ENCODE measurements around the gene RBL1.

The RBL1 gene

GRCh38 chr20:37077009-37077408, 18.8 kb downstream of the RBL1 start:
- Histone ChIP-seq H3K36me3 (ENCODE audit: control insufficient read depth in 2 of 2, insufficient read depth in 1 of 2, low read length in 2 of 2) (peaks cover 13 to 31% of the 10 kb centered on the region in 2 experiments; a peak in 2 of 3 replicates), H3K4me1 (ENCODE audit: control insufficient read depth, insufficient read depth, low read length) (no peaks in the 10 kb centered on the region), H3K4me3 (ENCODE audit: low read depth, low read length) (no peak overlapping the region), H3K9me3 (ENCODE audit: control insufficient read depth, insufficient read depth, low read depth, low read length) (no peaks in the 10 kb centered on the region; the same call in 1 of the 2 replicates), H3K27ac (ENCODE audit: extremely low read depth, low read depth, low read length) (no peak overlapping the region)
- ChIA-PET CTCF (no interaction called here), POLR2A (interaction anchor here (0.7 to 1.9 kb wide), 3 partner anchors 18 to 847 kb away, joined by 4 to 7 read pairs (median 7); partner anchors contain the start of gene RBL1)
- TF ChIP-seq ZNF121 (tag by site-specific recombination; IDR thresholded peaks at IDR 0.05) (no peak), ZNF155 (tag by site-specific recombination; IDR thresholded peaks at IDR 0.05) (no peak), ZNF366 (tag by site-specific recombination; conservative IDR thresholded peaks at IDR 0.05) (no peak), GFI1B (tag by site-specific recombination; IDR thresholded peaks at IDR 0.05) (no peak), INSM2 (tag by site-specific recombination; IDR thresholded peaks at IDR 0.05) (no peak), EGR2 (tag by site-specific recombination; IDR thresholded peaks at IDR 0.05; ENCODE audit: low read depth) (no peak), ZNF629 (tag by site-specific recombination; IDR thresholded peaks at IDR 0.05) (no peak), ZNF112 (tag by site-specific recombination; IDR thresholded peaks at IDR 0.05) (no peak), ZNF521 (tag by site-specific recombination; IDR thresholded peaks at IDR 0.05) (no peak), ZBTB48 (tag by site-specific recombination; IDR thresholded peaks at IDR 0.05) (no peak), ZNF202 (tag by site-specific recombination; IDR thresholded peaks at IDR 0.05; ENCODE audit: borderline replicate concordance) (no peak), MZF1 (tag by site-specific recombination; IDR thresholded peaks at IDR 0.05; ENCODE audit: borderline replicate concordance) (no peak), ZNF132 (tag by site-specific recombination; IDR thresholded peaks at IDR 0.05; ENCODE audit: borderline replicate concordance) (no peak), ZNF670 (tag by site-specific recombination; IDR thresholded peaks at IDR 0.05; ENCODE audit: low read depth) (no peak), ZNF768 (tag by site-specific recombination; IDR thresholded peaks at IDR 0.05) (no peak), OSR2 (tag by site-specific recombination; IDR thresholded peaks at IDR 0.05) (no peak), GLIS2 (tag by site-specific recombination; IDR thresholded peaks at IDR 0.05) (no peak), MYNN (tag by site-specific recombination; IDR thresholded peaks at IDR 0.05; ENCODE audit: borderline replicate concordance) (no peak)
- TF ChIP-seq, protein P1, sequence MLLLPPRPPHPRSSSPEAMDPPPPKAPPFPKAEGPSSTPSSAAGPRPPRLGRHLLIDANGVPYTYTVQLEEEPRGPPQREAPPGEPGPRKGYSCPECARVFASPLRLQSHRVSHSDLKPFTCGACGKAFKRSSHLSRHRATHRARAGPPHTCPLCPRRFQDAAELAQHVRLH (tag by site-specific recombination; IDR thresholded peaks at IDR 0.05), result no peak

GRCh38 chr20:37075932-37076685, 19.7 kb downstream of the RBL1 start:
- Histone ChIP-seq H3K36me3 (ENCODE audit: control insufficient read depth in 2 of 2, insufficient read depth in 1 of 2, low read length in 2 of 2) (peaks cover 8 to 29% of the 10 kb centered on the region in 2 experiments; a peak in 2 of 3 replicates), H3K4me1 (ENCODE audit: control insufficient read depth, insufficient read depth, low read length) (no peaks in the 10 kb centered on the region), H3K4me3 (ENCODE audit: low read depth, low read length) (no peak overlapping the region), H3K27ac (ENCODE audit: extremely low read depth, low read depth, low read length) (no peak overlapping the region), H3K9me3 (ENCODE audit: control insufficient read depth, insufficient read depth, low read depth, low read length) (no peaks in the 10 kb centered on the region; the same call in 1 of the 2 replicates)
- ChIA-PET CTCF (no interaction called here), POLR2A (no interaction called here)
- TF ChIP-seq ZBTB20 (tag by site-specific recombination; IDR thresholded peaks at IDR 0.05) (no peak), ZSCAN4 (tag by site-specific recombination; IDR thresholded peaks at IDR 0.05) (no peak), ZNF426 (tag by site-specific recombination; IDR thresholded peaks at IDR 0.05) (no peak), ZNF132 (tag by site-specific recombination; IDR thresholded peaks at IDR 0.05; ENCODE audit: borderline replicate concordance) (no peak), YY1 (tag by site-specific recombination; IDR thresholded peaks at IDR 0.05) (no peak), ZNF416 (tag by site-specific recombination; IDR thresholded peaks at IDR 0.05) (no peak), ZNF239 (tag by site-specific recombination; IDR thresholded peaks at IDR 0.05) (no peak), ZBTB8A (tag by site-specific recombination; IDR thresholded peaks at IDR 0.05) (no peak)
- TF ChIP-seq, protein P2, sequence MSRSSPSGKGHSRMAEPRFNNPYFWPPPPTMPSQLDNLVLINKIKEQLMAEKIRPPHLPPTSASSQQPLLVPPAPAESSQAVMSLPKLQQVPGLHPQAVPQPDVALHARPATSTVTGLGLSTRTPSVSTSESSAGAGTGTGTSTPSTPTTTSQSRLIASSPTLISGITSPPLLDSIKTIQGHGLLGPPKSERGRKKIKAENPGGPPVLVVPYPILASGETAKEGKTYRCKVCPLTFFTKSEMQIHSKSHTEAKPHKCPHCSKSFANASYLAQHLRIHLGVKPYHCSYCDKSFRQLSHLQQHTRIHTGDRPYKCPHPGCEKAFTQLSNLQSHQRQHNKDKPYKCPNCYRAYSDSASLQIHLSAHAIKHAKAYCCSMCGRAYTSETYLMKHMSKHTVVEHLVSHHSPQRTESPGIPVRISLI (tag by site-specific recombination; IDR thresholded peaks at IDR 0.05), result no peak
- TF ChIP-seq, protein P3, sequence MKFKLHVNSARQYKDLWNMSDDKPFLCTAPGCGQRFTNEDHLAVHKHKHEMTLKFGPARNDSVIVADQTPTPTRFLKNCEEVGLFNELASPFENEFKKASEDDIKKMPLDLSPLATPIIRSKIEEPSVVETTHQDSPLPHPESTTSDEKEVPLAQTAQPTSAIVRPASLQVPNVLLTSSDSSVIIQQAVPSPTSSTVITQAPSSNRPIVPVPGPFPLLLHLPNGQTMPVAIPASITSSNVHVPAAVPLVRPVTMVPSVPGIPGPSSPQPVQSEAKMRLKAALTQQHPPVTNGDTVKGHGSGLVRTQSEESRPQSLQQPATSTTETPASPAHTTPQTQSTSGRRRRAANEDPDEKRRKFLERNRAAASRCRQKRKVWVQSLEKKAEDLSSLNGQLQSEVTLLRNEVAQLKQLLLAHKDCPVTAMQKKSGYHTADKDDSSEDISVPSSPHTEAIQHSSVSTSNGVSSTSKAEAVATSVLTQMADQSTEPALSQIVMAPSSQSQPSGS (tag by site-specific recombination; IDR thresholded peaks at IDR 0.05; ENCODE audit: low read depth), result peak; percentile 52; the same call in 1 of the 2 replicates
- TF ChIP-seq, protein P4, sequence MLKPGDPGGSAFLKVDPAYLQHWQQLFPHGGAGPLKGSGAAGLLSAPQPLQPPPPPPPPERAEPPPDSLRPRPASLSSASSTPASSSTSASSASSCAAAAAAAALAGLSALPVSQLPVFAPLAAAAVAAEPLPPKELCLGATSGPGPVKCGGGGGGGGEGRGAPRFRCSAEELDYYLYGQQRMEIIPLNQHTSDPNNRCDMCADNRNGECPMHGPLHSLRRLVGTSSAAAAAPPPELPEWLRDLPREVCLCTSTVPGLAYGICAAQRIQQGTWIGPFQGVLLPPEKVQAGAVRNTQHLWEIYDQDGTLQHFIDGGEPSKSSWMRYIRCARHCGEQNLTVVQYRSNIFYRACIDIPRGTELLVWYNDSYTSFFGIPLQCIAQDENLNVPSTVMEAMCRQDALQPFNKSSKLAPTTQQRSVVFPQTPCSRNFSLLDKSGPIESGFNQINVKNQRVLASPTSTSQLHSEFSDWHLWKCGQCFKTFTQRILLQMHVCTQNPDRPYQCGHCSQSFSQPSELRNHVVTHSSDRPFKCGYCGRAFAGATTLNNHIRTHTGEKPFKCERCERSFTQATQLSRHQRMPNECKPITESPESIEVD (tag by site-specific recombination; IDR thresholded peaks at IDR 0.05), result peak; percentile 70

Data from HEK293 (cell line).